ENCODE measurements around the gene SLC38A11. TPM values are rescaled to one million over a fixed set of nuclear protein-coding genes. Genes with fewer than 3 reads are reported as not detected.
A peak's percentile ranks its signal among the peaks of the same experiment; 100 is the strongest.

Gene SLC38A11
- total RNA-seq, 1 donor from 2014 or later, result 2.4 TPM

DNA sequence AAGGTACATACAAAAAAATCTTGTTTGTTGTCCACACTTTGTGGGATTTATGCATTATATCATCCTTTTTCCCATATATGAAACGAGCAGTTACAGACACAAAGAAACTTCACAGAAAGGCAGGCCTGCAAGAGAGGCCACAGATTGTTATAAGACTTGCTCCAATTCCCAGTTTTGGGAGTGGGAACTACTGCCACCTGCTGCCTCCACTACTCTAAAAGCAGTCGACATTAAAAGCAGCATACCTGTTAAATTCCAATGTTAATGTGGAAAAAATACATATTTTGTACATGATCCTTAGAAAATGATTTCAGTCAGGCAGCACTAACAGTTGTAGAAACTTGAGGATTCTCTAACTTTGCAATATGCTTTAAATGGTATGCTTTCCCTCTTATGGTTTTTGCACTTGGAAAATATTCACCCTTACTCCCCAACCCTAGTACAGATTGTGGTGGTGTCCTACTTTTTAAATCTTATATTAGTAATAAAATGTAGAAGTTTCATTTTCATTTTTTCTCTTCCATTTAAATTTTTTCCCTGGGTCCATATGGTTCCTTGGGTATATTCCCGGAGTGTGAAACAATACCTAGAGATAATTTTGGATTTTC, 37.9 kb downstream of the SLC38A11 start:
- DNase-seq (ENCODE audit: low spot score), result peak; percentile 53

DNA sequence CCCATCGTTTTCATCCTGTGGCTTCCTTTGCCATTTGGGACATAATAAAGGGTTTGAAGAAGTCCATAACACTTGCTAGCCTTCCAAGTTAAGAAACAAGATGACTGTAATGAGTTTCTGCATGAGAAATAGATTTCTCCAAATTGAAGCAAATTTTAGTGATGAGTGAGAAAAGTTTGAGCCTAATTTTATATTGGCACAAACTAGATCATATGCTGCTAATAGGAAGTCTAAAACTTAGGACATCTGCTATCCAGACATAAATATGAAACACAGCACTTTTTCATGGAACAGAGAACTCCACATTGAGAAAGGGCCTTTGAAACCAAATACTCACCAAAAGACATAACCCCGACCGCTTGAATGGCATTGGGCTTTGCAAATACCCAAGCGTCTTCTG, 39.8 kb downstream of the SLC38A11 start:
- no peak for DNase-seq (ENCODE audit: low spot score)

DNA sequence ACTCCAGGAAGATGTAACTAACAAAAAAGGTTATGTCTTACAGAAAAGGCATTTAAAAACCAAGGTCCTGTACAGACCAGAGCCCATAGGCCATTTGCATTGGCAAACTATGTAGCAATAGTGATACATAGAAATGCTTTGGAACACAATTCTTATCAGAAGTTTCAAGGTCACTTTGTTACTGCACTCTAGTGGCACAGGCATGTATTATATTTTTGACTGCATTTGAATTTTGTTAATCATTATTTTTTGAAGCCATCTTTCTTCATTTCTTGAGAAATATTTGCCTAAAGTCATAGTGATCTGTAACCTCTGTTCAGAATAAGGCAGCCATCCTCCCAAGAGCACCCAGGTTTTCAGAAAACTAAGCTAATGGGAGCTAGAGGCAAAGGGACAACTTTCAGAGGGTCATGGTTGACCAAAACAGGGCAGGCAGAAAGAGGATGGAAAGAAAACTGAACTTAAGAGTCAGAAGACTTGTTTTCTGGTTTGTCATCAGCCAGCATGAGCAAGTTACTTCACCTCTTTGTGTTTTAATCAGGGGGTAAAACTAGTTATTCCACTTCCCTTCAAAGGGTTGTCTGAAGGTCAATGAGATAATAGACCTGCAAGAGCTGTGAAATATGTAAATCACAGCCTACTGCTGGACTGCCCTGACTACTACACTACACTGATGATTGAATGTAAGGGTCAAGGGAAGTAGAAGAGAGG, 41.5 kb downstream of the SLC38A11 start:
- DNase-seq (ENCODE audit: low spot score), result no peak

DNA sequence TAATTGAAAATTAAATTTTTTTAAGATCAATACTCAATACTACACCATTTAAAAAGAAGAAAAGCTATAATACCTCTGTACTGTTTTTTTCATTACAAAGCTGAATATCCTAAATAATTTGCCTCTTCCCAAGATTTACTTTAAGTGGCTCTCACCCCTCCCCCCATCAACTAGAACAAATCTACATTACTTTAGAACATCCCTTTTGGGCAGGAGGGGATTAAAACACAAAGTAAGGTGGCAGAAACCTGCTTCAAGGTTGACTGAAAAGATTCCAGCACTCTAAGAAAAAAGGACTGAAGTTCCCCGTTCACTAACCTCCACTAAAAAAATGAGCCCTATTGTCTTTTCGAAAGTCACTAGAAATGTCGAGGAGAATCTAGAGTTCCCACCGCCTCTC, 42.3 kb downstream of the SLC38A11 start:
- no peak for DNase-seq (ENCODE audit: low spot score)

DNA sequence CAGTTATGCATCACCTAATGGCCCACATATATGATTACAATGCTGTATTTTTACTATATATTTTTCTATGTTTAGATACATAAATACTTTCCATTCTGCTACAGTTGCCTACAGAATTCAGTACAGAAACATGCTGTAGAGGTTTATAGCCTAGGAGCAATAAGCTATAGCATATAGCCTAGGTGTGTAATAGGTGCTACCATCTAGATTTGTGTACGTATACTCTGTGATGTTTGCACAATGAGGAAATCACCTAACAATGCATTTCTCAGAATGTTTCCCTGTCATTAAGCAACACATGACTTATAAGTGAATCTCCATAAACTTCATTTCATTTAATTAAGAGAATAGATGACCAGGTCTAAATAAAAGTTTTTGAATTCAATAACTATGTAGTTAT, 43.5 kb downstream of the SLC38A11 start:
- no peak for DNase-seq (ENCODE audit: low spot score)

DNA sequence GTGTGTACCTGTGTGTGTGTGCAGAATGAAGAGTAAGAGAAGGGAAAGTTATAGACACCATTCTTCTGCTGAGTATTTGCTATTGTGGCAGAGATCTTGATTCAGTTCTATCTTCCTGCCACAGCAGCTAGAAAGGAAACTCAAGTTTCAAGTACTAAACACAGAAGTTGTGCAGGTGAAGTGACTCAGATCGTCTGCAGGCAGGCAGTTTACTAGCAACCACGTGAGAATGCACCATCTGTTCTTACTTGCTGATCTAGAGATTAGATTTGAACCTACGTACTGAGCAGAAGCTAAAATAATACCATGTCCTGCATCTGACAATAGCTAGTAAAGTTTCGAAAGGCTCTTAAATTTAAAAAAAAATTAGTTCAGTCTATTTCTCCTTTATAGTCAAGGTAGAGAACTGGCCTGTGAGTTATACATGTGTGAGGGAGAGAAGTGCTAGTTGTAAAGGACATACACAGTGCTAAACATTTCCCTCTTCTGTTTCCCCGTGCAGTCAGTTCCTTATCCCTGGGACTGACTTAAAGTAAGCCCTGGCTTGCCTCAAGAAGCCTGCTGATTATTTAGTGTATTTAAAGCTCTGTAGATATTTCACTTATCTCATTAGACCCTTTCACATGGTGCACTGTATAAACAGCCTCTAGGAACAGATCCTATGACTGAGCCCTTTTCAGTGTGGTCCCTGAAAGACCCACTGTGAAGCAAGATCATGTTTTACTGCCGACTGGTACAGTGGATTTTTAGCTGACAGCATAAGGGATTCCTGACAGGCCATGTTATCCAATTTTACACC, 45.0 kb downstream of the SLC38A11 start:
- DNase-seq (ENCODE audit: low spot score), result no peak

DNA sequence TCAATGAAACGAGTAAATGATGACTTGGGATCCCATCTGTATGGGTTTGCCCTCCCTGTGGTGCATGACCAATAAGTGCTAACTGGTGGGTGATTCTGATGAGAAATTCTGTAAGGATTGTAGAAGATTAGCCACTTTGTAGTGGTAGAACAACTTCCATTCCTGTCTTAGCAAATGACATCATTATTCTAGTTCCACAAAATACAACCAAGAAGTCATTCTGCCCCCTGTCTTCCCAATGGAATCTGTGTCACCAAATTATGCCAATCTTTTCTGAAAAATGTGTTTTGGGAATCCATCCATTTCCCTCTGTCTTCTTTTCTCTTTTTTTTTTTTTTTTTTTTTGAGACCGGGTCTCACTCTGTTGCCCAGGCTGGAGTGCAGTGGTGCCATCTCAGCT, 48.4 kb downstream of the SLC38A11 start:
- DNase-seq (ENCODE audit: low spot score), result no peak

DNA sequence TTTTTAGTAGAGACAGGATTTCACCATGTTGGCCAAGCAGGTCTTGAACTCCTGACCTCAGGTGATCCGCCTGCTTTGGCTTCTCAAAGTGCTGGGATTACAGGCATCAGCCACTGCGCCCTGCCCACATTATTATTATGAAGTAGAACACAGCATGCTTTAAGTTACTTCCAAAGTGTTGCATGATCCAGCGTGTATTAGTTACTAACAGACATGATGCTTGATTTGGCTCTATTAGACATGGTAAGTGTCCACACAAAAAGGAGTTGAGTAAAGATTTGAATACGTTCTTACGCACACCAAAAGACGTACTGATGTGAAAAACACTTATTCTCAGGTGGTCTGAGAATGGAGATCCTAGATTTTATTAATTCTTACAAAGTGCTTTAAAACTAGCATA, 50.0 kb downstream of the SLC38A11 start:
- no peak for DNase-seq (ENCODE audit: low spot score)

DNA sequence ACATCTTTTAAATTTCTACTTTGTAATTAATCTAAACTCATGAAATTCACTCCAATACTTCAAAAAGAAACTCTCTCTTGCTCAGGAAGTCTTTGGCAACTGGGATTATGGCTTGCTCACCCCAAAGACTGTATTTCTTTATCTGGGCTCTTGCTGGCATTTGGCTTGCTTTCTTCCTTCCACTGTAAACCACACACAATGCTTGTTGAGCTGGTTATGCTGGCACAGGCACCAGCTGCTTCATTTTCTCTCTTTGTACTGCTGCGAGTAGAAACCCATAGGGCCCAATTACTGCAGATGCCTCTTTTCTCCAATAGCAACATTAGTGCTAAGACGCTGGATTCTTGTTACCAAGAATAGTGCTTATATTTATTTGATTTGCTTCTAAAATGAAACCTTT, 51.4 kb downstream of the SLC38A11 start:
- peak; percentile 59 for DNase-seq (ENCODE audit: low spot score)

DNA sequence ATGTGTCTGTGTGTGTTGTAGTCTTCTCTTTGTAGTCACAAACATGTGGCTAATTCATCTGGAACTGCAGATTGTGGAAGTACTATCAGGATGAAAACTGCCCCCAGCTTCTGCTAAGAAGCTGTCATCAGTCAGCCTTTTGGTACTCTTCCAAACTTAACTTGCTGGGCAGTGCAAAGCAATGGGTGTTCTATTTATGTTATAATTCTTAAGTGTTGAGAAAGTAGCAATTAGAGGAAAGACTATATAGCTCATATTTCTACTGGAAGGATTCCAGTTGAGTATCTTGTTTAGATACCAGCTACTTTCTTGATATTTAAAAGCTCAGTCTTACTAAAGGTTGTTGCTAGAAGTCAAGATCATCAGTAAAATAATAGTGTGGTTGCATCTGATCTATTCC, 52.1 kb downstream of the SLC38A11 start:
- DNase-seq (ENCODE audit: low spot score), result no peak

DNA sequence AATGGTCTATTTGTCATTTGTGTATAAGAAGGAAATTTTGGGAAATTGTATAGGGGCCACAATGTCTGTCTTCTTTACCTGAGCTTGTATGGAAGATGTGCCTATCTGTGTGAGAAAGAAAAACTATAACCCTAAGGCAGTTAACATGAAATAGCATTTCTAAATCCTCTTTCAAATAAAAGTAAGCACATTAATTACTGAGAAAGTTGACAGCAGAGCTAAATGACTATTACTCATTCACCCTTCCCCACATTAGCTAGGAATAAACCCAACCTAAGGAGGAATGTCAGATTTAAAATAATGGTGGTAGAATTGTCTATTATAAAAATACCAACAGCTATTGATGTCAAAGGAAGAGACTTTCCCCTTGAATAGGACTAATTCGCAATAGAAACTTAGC, 56.2 kb downstream of the SLC38A11 start:
- no peak for DNase-seq (ENCODE audit: low spot score)

DNA sequence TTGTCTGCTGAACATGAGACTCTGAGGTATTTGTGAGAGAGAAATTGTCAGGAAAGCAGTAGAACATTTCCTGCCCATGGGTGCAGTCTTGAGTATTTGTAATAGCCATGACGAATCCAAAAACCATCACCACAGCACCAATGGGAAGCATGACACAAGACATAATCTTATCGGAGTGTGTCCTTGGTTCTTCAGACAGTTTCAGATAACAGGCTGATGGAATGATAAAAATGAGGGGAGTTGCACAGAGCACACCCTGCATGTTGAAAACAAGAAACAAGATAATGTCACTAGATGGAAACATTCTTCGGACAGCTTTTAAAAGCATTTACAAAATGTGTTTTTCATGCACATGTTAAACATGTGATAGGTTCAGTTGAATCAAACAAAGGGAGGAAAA, 56.9 kb downstream of the SLC38A11 start:
- no peak for DNase-seq (ENCODE audit: low spot score)

DNA sequence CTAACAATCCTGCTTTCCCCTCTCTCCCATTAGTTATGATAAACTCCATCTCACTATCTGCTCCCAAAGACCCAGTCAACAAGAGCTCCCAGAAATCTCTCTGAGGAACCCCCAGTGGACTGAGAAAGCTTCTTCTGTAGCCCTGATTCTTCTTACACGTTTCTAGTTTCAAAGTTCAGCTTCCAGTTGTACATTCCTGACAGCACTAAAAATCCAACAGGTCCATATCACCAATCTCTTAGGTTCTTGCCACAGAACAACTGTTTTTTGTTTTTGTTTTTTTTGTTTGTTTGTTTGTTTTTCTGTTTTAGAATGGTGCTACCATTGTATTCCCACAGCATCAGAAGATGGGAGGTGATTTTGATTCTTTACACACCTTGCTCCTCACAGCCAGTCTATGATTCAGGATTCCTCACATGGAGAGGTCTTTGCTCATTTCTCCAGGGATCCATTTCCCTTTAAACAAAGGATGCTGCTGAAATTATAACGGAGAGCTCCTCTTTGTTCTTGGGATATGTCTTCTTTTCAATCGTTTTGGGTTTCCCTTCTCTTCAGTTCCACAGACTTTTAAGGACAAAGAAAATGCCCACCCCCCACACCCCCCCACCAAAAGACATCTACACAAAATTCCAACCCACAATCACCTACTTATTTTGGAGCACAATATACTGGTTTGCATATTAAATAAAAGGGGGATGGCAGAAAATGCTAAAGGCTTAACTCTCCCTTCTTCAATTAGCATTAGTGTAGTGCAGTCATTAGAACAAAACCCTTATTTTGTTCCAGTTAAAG, 57.7 kb downstream of the SLC38A11 start:
- DNase-seq (ENCODE audit: low spot score), result no peak

DNA sequence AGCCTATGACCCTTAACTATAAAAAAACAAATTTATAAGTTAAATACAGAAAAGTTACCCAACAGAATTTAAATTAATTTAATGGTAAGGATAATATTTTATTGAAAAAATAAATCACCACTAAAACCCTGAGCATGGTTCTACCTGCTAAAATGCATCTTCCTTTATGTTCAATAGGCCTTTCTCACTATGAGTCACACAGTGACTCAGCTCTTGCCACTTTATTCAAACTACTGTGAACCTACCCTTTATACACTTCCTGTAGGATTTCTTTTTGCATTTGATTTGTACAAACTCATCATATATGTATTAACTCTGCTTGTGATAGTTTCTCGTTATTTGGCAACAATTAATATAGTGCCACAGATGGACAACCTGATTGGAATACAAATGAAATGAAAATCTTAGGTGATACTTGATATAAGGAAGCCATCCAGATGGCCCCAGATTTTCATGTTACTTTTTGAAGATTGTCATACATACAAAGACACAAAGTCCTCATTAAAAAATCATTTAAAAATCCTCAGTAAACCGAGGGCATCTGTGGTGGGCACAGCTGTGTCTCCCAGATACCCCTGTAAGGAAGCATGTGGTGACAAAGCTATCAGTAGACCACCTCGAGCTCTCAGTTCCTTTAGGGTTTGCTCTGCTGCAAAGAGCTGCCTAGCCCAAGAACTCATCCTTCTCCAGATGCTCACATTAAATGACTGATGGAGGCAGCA, 58.5 kb downstream of the SLC38A11 start:
- no peak for DNase-seq (ENCODE audit: low spot score)

DNA sequence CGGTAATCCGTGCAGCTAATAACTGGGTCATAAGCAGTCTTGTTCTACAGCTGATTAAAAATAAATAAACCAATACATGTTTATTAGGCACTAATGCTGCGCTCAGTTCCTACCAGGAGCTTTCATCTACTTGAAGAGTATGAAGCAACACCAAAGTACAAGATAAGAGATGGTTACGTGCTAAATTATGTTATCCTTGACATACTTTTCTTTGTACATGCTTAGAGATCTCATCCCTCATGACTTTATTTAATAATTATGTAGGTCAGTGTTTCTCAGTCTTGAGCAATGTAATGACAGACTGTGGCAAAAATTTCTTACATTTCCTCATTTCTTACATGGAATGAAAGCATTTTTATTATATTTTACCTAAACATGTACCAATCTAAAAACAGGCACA, 59.1 kb downstream of the SLC38A11 start:
- DNase-seq (ENCODE audit: low spot score), result no peak

DNA sequence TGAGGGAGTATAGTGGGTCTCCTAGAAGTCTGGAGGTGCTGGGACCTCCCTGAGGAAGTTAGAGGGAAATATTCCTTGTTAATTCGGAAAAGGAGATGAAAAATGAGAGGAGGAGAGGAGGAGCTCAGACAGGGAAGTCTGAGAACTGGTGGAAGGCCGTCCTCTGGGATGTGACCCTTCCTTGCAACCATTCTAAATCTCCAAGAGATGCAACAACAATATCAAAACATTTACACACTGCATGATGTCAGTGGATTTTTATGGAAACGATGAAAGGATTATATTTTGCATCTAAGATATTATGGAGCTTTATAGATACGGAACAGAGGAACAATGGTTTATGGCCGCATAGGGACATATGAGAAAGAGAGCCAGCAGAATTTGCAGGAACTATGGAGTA, 63.9 kb downstream of the SLC38A11 start:
- DNase-seq (ENCODE audit: low spot score), result no peak

DNA sequence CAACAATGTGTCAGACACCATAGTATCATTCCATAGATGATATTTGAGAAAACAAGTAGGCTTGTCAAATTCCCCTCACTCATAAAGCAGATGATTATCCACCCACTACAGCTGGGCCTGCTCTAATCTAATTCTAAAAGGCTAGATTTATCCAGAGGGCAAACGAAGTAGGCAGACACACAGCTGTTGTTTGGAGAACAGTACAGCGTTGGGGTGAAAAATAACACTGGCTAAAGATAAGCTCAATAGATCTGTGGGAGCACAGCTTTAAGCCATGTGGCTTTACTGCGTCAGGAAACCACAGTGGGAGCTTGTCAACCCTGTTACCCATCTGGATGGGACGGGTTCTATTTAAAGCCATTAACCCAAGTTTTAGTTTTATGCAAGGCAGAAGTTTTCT, 64.8 kb downstream of the SLC38A11 start:
- DNase-seq (ENCODE audit: low spot score), result no peak

DNA sequence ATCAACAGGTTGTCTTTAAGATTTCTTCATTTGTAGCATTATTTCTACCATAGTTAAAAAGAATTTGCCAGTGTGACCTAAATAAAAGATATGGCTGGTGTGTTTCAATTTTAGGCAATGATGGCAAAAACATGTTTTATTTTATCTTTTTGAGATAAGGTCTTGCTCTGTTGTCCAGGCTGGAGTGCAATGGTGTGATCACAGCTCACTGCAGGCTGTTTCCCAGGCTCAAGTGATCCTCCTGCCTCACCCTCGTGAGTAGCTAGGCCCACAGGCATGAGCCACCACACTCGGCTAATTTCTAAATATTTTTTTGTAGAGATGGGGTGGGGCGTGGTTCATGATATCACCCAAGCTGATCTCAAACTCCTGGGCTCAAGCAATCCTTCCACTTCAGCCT, 66.7 kb downstream of the SLC38A11 start:
- DNase-seq (ENCODE audit: low spot score), result no peak

DNA sequence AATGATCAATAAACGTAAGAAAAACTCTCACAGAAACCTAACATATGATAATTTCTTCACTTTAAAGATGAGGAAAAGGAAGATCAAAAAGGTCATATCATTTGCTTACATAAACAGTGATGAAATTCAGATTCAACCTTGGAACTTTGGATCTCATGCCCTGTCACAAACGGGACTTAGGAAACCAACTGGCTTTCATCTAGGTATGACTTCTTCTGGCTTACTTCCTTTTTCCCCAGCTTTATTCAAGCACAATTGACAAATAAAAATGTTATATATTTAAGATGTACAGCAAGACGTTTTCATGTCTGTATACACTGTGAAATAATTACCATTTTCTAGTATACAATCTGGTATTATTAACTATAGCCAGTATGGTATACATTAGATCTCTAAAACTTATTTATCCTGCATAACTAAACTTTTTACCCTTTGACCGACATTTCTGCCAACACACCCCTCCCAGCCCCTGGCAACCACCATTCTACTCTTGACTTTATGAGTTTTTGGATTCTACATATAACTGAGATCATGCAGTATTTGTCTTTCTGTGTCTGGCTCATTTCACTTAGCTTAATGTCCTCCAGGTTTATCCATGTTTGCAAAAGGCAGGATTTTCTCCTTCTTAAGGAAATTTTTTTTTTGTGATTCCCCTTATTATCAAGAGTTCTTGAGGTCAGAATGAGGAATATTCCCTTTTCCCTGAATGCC, 67.7 kb downstream of the SLC38A11 start:
- no peak for DNase-seq (ENCODE audit: low spot score)

DNA sequence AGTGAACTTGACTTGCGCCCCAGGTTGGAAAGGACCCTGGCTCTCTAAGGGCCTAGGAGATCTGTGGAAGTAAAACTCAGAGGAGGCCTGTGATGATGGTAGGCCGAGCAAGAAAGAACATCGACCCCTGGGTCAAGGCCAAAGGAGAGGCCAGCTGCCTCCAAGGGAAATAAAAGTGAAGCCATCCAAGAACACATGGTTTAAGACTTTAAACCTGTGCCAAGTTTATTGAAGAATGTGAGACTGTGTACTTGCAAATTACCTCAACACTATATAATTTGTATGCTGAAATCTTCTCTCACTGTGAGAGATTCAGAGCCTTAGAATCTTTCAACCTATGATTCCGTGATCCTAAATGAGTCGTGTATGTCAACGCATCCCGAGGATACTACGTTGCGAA, 73.0 kb downstream of the SLC38A11 start:
- no peak for DNase-seq (ENCODE audit: low spot score)

DNA sequence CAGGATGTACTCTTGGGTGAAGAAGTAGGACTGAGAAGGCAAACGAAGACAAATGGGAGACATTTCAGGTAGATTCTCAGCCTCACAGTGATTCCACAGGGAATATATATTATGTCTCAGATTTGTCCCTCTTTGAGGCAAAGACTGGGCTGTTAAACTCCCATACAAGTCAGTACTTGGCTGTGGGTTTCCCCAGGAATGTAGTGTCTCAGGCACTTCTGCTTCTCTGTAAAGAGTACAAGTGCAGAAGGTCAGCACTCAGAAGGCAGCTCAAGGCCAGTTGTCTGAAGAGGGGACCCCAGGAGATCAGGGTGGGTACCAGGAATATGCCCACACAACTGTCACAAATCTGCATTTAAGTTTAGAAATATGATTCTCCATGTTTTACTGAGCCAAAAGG, 73.8 kb downstream of the SLC38A11 start:
- no peak for DNase-seq (ENCODE audit: low spot score)

Measured in ureter (tissue), 1 donor.